ENCODE results near the gene CSH2. TPM values are rescaled to one million over a fixed set of nuclear protein-coding genes. Genes with fewer than 3 reads are reported as not detected.
"Not testable (repeated sequence)": the region's sequence is repeated elsewhere in the genome, so short reads cannot be mapped to it uniquely, and the experiment has no call there.

The CSH2 gene
- total RNA-seq, 1 donor from 2014 or later = not detected

DNA sequence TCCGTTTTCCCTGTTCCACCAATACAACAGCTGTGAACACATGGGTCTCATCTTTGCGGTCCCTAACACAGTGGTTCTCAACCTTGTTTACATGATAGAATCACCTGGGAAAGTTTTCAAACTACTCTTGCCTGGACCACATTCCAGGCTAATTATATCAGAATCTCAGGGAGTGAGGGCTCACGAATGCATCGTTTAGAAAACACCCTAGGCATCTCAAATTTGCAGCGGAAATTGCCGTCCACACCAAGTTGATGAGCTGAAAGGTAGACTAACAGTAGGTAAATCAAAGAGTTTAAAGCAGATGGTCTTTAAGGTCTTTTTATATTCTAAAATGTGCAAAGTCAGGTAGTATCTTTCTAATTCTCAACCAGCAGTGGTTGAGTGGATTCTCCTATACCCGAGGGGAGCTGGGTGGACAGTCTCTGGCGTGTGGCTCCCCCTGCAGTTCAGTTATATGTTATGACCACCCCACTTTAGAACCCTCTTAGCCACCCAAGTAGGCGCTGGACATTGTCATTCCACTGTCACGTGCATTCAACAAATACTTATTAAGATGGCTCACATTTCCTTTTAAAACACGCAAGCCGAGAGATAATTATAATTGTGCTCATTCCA, 33.8 kb upstream of the CSH2 start:
- TF ChIP-seq, protein P1, sequence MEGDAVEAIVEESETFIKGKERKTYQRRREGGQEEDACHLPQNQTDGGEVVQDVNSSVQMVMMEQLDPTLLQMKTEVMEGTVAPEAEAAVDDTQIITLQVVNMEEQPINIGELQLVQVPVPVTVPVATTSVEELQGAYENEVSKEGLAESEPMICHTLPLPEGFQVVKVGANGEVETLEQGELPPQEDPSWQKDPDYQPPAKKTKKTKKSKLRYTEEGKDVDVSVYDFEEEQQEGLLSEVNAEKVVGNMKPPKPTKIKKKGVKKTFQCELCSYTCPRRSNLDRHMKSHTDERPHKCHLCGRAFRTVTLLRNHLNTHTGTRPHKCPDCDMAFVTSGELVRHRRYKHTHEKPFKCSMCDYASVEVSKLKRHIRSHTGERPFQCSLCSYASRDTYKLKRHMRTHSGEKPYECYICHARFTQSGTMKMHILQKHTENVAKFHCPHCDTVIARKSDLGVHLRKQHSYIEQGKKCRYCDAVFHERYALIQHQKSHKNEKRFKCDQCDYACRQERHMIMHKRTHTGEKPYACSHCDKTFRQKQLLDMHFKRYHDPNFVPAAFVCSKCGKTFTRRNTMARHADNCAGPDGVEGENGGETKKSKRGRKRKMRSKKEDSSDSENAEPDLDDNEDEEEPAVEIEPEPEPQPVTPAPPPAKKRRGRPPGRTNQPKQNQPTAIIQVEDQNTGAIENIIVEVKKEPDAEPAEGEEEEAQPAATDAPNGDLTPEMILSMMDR (IDR thresholded peaks at IDR 0.05; ENCODE audit: insufficient read depth, low read length, poor library complexity, severe bottlenecking) = peak; percentile 24
- not testable (repeated sequence) for DNase-seq (ENCODE audit: low read depth)

DNA sequence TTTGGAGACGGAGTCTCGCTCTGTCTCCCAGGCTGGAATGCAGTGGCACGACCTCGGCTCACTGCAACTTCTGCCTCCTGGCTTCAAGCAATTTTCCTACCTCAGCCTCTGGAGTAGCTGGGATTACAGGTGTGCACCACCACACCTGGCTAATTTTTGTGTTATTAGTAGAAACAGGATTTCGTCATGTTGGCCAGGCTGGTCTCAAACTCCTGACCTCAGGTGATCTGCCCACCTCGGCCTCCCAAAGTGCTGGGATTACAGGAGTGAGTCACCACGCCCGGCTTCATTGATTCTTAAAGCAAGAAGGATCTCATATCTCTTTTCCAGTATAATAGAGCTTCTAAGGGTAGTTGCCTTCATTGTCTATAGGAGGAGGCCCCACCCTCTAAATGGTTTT, 31.3 kb upstream of the CSH2 start:
- H3K27me3 ChIP-seq (ENCODE audit: control insufficient read depth, insufficient read depth, low read length) = peaks cover 10% of the 10 kb centered on the region
- DNase-seq (ENCODE audit: low read depth); H3K4me3 ChIP-seq (ENCODE audit: low read depth, low read length); H3K36me3 ChIP-seq (ENCODE audit: control insufficient read depth, insufficient read depth, low read length): not testable (repeated sequence)

More for the DNA sequence above, 33.8 kb upstream of the CSH2 start:
- H3K36me3 ChIP-seq (ENCODE audit: control insufficient read depth, insufficient read depth, low read length); H3K4me3 ChIP-seq (ENCODE audit: low read depth, low read length); H3K27me3 ChIP-seq (ENCODE audit: control insufficient read depth, insufficient read depth, low read length): not testable (repeated sequence)

GRCh38 chr17:63903787-63904201, 30.3 kb upstream of the CSH2 start:
- not testable (repeated sequence) for H3K36me3 ChIP-seq (ENCODE audit: control insufficient read depth, insufficient read depth, low read length); H3K27me3 ChIP-seq (ENCODE audit: control insufficient read depth, insufficient read depth, low read length); DNase-seq (ENCODE audit: low read depth); H3K4me3 ChIP-seq (ENCODE audit: low read depth, low read length)
- TF ChIP-seq, protein P1 (IDR thresholded peaks at IDR 0.05; ENCODE audit: insufficient read depth, low read length, poor library complexity, severe bottlenecking) = peak; percentile 13

DNA sequence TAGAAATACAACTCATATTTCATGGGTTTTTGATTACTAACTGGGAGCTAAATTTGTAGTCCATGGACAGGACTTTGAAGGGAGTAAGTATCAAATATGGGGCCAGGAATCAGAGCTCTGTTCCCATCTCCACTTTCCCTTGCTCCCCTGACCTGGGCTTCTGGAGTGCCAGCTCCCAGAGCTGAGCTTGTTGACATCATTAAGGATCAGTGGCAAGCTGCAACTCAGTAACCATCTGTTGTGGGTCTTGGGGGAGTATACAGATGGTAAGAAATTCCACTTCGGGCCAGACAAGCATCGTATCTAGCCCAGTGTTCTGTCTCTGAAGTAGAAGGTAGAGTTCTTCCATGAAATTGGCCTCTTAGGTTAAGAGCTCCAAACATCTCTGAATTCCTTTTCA, 28.5 kb upstream of the CSH2 start:
- DNase-seq (ENCODE audit: low read depth); H3K4me3 ChIP-seq (ENCODE audit: low read depth, low read length); H3K36me3 ChIP-seq (ENCODE audit: control insufficient read depth, insufficient read depth, low read length); H3K27me3 ChIP-seq (ENCODE audit: control insufficient read depth, insufficient read depth, low read length): not testable (repeated sequence)

DNA sequence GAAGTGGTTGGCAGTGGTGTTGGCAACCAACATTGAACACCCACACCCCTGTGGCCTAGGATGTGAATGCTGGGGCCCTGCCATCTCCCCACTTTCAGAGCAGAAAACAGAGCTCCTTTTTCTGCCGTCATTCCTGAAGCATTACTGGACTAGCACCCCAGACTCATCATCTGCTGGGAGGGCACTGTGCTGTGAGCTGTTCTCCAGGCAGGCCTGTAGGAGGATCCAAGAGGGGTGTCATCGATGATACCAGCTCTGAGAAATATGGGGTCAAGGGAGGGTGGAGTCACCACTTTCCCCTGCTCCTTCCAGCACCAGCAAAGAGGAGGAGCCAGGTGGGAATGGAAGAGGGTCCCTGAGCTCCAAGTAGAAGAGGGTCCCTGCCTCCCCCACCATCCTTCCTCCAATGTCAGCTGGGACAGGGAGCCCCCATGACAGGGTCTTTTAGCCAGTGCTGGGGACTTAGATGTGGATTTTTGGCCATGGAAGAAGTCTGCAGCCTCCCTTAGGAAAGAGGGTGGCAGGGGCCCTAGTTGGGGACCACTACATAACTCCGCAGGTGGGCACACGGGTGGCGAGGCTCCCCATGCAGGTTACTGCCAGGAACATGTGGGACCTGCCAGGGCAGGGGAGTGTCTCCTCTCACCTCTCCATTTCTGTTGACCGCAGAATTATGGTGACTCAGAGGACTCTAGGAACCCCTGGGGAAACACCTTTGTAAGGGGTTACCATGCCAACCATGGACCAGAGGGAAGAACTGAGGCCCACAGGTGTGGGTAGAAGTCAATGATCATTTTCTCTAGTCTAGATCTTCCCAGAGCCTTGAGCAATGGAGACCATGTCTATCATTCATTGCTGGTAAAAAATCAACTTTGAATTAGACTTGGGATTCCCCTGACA, 25.7 kb upstream of the CSH2 start:
- H3K36me3 ChIP-seq (ENCODE audit: control insufficient read depth, insufficient read depth, low read length); DNase-seq (ENCODE audit: low read depth); H3K27me3 ChIP-seq (ENCODE audit: control insufficient read depth, insufficient read depth, low read length); H3K4me3 ChIP-seq (ENCODE audit: low read depth, low read length): not testable (repeated sequence)

DNA sequence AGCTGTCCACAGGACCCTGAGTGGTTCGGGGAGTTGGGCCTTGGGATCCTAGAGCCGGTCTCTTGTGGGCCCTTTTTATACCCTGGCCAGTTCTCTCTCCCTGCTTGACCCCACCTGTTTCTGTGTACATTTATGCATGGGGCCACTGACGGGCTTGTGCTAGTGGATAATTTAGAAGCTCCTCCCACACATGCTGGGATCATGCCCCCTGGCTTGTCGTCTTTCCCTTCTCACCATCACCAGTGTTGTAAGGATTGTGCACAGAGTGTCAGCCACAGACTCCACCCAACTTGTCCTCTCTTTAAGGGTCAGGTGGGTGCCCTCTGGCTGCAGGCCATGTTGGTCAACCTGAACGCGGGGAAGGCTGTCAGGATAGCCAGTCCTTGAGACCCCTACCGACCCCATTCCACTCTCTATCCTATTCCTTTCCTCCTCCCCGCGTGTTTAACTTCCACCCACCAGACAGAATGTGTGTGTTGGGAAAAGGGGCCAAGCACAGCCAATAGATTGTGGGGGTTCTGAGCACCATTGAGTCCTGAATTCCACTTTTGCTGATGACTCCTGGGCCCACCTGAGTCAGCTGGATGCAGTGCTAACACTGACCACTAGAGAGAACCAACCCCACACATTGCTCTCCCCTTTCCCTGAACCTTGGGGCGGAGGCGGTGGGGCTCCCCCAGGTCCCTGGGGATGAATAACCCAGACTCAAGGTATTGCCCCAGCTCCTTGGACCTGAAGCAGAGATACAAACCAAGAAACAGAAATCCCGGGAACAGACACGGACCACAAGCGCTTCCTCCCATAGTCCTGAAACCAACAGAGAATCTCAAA, 23.3 kb upstream of the CSH2 start, which contains the start of gene CSH1:
Gene CSH1 (minus strand): TSS at position 51 of the 831 bp plus-strand sequence. CDS start 63 bp downstream, outside the sequence.
- H3K4me3 ChIP-seq (ENCODE audit: low read depth, low read length); H3K36me3 ChIP-seq (ENCODE audit: control insufficient read depth, insufficient read depth, low read length); DNase-seq (ENCODE audit: low read depth); H3K27me3 ChIP-seq (ENCODE audit: control insufficient read depth, insufficient read depth, low read length): not testable (repeated sequence)

- DNase-seq (ENCODE audit: low read depth); H3K36me3 ChIP-seq (ENCODE audit: control insufficient read depth, insufficient read depth, low read length); H3K4me3 ChIP-seq (ENCODE audit: low read depth, low read length): not testable (repeated sequence)
These were observed 21.3 kb upstream of the CSH2 start for GRCh38 chr17:63894821-63895220.

DNA sequence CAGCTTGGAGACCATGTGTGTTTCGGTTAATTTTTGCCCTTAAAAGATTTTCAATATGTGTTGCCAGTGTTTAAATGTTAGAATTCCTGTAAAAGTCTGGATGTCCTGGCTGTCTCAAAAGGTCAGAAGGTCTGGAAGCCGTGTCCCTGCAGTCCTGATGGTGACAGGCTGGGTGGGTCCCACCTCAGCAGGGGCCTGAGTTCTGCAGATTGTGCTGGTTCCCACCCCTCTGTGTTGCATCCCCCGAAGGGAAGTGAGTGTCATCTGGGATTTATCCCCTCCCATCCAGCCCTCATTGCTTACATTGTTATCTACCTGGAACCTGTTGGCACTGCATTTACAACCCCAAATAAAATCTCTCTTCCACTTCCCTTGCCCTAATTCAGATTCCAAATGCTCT, 20.5 kb upstream of the CSH2 start:
- not testable (repeated sequence) for H3K27me3 ChIP-seq (ENCODE audit: control insufficient read depth, insufficient read depth, low read length); H3K36me3 ChIP-seq (ENCODE audit: control insufficient read depth, insufficient read depth, low read length); DNase-seq (ENCODE audit: low read depth); H3K4me3 ChIP-seq (ENCODE audit: low read depth, low read length)

More at GRCh38 chr17:63894821-63895220, 21.3 kb upstream of the CSH2 start:
- not testable (repeated sequence) for H3K27me3 ChIP-seq (ENCODE audit: control insufficient read depth, insufficient read depth, low read length)

- not testable (repeated sequence) for DNase-seq (ENCODE audit: low read depth); H3K27me3 ChIP-seq (ENCODE audit: control insufficient read depth, insufficient read depth, low read length); H3K4me3 ChIP-seq (ENCODE audit: low read depth, low read length); H3K36me3 ChIP-seq (ENCODE audit: control insufficient read depth, insufficient read depth, low read length)
These were observed 19.0 kb upstream of the CSH2 start for GRCh38 chr17:63892316-63893037.

Data from kidney epithelial cell (primary cell).